GM21717 (cell line): ENCODE data around the gene PSAT1.

Source experiments
- ATAC-seq: cut with Tn5 transposase; IDR thresholded peaks from one replicate; pipeline ENCODE4 v1.9.1; 2021; ENCODE audit warnings: mild to moderate bottlenecking, moderate library complexity; ENCODE audit not compliant: unreplicated experiment

PSAT1 gene

DNA sequence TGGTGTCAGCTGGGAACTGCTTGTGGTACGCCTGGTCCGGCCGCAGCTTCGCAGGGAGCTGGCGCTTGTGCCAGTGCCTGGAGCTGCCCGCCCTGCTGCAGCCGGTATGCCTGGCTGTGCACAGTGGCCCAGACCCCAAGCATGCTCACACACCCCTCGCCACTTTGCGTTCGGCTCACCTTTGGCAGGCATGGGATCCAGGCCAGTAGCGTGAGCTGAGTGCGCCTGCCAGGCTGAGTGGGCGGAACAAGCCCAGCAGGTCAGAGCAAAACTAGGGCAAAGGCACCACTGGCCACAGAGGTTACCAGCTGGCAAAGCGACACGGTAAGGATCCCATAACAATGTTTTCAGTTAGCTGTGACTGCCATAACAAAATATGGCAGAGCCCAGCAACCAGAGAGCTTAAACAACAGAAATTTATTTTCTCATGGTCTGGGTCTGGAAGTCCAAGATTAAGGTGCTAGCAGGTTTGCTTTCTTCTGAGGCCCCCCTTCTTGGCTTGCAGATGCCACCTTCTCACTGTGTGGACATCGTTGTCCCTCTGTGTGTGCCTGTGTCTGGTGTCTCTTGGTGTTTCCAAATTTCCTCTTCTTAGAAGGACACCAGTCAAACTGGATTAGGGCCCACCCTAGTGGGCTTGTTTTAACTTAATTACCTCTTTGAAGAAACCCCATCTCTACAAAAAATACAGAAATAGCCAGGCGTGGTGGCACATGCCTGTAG, 61.6 kb downstream of the PSAT1 start:
- no peak for ATAC-seq

GRCh38 chr9:78363221-78363620, 66.3 kb downstream of the PSAT1 start:
- no peak for ATAC-seq

- no peak for ATAC-seq
These were observed 69.1 kb downstream of the PSAT1 start for GRCh38 chr9:78365748-78366697.

DNA sequence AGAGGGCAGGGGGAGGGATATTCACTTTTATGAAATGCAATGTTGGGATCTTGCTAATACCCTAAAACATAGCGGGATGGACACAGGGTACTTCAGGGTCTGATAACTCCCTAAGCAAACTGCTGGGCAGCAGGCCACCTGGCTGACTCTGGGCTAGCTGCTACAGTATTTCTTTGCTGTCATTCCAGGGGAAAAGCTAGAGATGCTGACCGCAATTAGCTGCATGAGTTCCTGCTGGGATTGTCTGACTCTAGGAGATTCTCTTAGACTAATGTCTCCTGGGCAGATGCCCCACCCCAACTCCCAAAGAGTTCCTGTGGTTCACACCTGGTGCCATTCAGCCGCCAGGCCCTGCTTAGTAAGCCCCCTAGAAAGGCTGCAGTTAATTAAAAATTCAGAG, 69.9 kb downstream of the PSAT1 start:
- no peak for ATAC-seq

DNA sequence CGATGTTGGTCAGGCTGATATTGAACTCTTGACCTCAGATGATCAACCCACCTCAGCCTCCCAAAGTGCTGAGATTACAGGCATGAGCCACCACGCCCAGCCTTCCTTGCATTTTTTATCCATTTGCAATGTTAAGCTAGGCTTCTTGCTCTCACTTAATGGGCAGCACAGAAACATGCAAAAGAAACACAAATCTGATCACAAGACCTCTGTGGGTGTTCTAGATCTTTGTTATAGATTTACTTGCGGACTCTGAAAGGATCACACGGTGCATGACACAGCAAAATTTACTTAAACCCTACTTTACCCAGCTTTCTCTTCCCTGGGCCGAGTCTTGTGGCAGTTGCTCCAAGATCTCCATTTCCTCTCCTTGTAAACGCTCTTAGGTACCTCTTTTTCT, 71.3 kb downstream of the PSAT1 start:
- ATAC-seq, result no peak

- no peak for ATAC-seq
These were observed 72.8 kb downstream of the PSAT1 start for GRCh38 chr9:78369639-78370219.

DNA sequence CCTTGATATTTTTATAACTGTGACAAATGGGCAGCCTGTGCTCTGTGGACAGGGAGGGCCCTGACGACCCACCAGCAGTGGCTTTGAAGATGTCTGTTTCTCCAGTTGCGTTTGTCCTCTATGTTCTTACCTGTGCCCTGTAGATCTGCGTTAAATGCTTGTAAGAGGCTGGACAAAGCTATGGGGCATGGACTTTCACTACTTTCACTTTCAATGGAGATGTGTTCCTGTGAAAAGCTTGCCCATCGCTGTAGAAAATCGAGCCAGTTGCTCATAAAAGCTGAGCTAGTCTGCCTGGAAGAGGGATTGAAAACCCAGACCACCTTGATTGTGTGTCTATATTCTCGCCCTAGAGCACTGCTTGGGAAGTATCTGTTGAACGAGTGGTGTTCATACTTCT, 74.1 kb downstream of the PSAT1 start:
- no peak for ATAC-seq

DNA sequence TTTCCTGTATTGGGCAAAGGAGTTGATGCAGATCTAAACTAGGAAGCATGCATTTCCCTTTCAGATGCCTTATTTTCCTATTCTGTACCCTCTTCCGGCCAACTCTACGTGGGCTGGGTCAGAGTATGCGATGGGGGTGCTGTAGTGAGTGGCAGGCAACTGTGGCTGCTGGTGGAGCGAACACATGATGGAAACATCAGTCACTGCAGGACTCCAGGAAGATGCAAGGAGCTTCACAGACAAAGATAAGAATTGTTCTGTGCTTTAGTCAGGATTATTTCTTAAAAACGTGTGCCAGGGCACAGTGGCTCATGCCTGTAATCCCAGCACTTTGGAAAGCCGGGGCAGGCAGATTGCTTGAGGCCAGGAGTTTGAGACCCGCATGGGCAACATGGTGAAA, 75.1 kb downstream of the PSAT1 start:
- ATAC-seq, result no peak
